OCI-LY1 (cell line): ENCODE results near the gene NOL3.

Experiments used
- H2AFZ ChIP-seq: fragments of 200-600 bp; sonication (generic), shearing (Covaris generic); 2 replicates; pipeline ENCODE4 v1.6.0; 2014; ENCODE audit warnings: antibody characterized with exemption, mild to moderate bottlenecking, low read length
- H3F3A ChIP-seq: fragments of 200-600 bp; sonication (generic), shearing (Covaris generic); 2 replicates; pipeline ENCODE4 v1.6.0; 2014; ENCODE audit warnings: mild to moderate bottlenecking, antibody characterized with exemption, low read length, moderate library complexity; ENCODE audit not compliant: insufficient read depth
- H3K27ac ChIP-seq: fragments of 200-600 bp; sonication (generic); 2 replicates; pipeline ENCODE4 v1.5.1; 2014; ENCODE audit warnings: low read length, mixed run types, mild to moderate bottlenecking, low read depth; ENCODE audit not compliant: poor library complexity, severe bottlenecking
- H3K27me3 ChIP-seq: fragments of 200-600 bp; sonication (generic); 2 replicates; pipeline ENCODE4 v1.6.0; 2014; ENCODE audit warnings: antibody characterized with exemption, mild to moderate bottlenecking, low read length, moderate library complexity; ENCODE audit not compliant: insufficient read depth
- H3K36me3 ChIP-seq: fragments of 200-600 bp; sonication (generic); 2 replicates; pipeline ENCODE4 v1.6.1; 2014; ENCODE audit warnings: mild to moderate bottlenecking, antibody characterized with exemption, low read length, moderate library complexity, mixed read lengths; ENCODE audit not compliant: insufficient read depth
- H3K4me1 ChIP-seq: fragments of 200-600 bp; sonication (generic); 2 replicates; pipeline ENCODE4 v1.5.1; 2014; ENCODE audit warnings: mild to moderate bottlenecking, low read length, moderate library complexity; ENCODE audit not compliant: insufficient read depth, severe bottlenecking
- H3K4me2 ChIP-seq: fragments of 200-600 bp; sonication (generic), shearing (Covaris generic); 2 replicates; pipeline ENCODE4 v1.6.1; 2014; ENCODE audit warnings: low read length
- H3K4me3 ChIP-seq: fragments of 200-600 bp; sonication (generic); 2 replicates; pipeline ENCODE4 v1.5.1; 2014; ENCODE audit warnings: low read length, low read depth, mild to moderate bottlenecking, mixed read lengths; ENCODE audit not compliant: poor library complexity, severe bottlenecking
- H3K79me2 ChIP-seq: fragments of 200-600 bp; shearing (Covaris generic); 2 replicates; pipeline ENCODE4 v1.6.1; 2016; ENCODE audit warnings: mixed run types, low read length, mixed read lengths; ENCODE audit not compliant: insufficient read depth
- H3K9ac ChIP-seq: fragments of 200-600 bp; sonication (generic), shearing (Covaris generic); 2 replicates; pipeline ENCODE4 v1.6.1; 2014; ENCODE audit warnings: mild to moderate bottlenecking, low read length, mixed read lengths
- H3K9me2 ChIP-seq: fragments of 200-600 bp; sonication (generic), shearing (Covaris generic); 2 replicates; pipeline ENCODE4 v1.6.1; 2014; ENCODE audit warnings: low read depth, mild to moderate bottlenecking, low read length, mixed read lengths
- H3K9me3 ChIP-seq: fragments of 200-600 bp; shearing (Covaris generic); 2 replicates; pipeline ENCODE4 v1.6.1; 2014; ENCODE audit warnings: low read length, mixed read lengths
- H4K20me1 ChIP-seq: fragments of 200-600 bp; sonication (generic), shearing (Covaris generic); 2 replicates; pipeline ENCODE4 v1.6.0; 2016; ENCODE audit warnings: mild to moderate bottlenecking, low read length; ENCODE audit not compliant: insufficient read depth
- CTCF ChIP-seq: fragments of 200-600 bp; sonication (generic), shearing (Covaris generic); IDR thresholded peaks from 2 replicates; pipeline ENCODE4 v1.5.1; 2017; ENCODE audit warnings: mild to moderate bottlenecking, antibody characterized with exemption, low read length, moderate library complexity, mixed read lengths
- EZH2 ChIP-seq: fragments of 200-600 bp; sonication (generic), shearing (Covaris generic); IDR thresholded peaks from 2 replicates; pipeline ENCODE4 v1.8.0; 2017; ENCODE audit warnings: borderline replicate concordance, mixed run types, mild to moderate bottlenecking, antibody characterized with exemption, low read length, moderate library complexity, mixed read lengths

NOL3 gene

GRCh38 chr16:67173808-67174705, 3.7 kb downstream of the NOL3 start:
- Histone ChIP-seq H2AFZ (no peak overlapping the region), H3F3A (no peaks in the 10 kb centered on the region)

GRCh38 chr16:67174706-67175231, 4.4 kb downstream of the NOL3 start:
- no peaks in the 10 kb centered on the region for H4K20me1 ChIP-seq

More at GRCh38 chr16:67173808-67174705, 3.7 kb downstream of the NOL3 start:
- Histone ChIP-seq H3K9me3 (no peaks in the 10 kb centered on the region), H3K4me3 (peak overlapping the region; percentile 47), H3K27ac (no peak overlapping the region), H3K27me3 (peaks cover 11% of the 10 kb centered on the region; the same call in 1 of the 2 replicates), H3K4me2 (peak overlapping the region; percentile 54), H3K9ac (peak overlapping the region; percentile 15; the same call in 1 of the 2 replicates), H3K79me2 (no peaks in the 10 kb centered on the region), H3K4me1 (peaks cover 33% of the 10 kb centered on the region), H3K9me2 (no peaks in the 10 kb centered on the region), H4K20me1 (no peaks in the 10 kb centered on the region), H3K36me3 (no peaks in the 10 kb centered on the region)
- TF ChIP-seq EZH2 (no peak), CTCF (no peak)

GRCh38 chr16:67176662-67177061, 6.3 kb downstream of the NOL3 start:
- Histone ChIP-seq H3K4me3 (no peak overlapping the region), H3K36me3 (no peaks in the 10 kb centered on the region), H3K27me3 (peaks cover 11% of the 10 kb centered on the region; the same call in 1 of the 2 replicates), H3K79me2 (no peaks in the 10 kb centered on the region), H3F3A (no peaks in the 10 kb centered on the region), H3K9ac (no peak overlapping the region), H3K9me3 (no peaks in the 10 kb centered on the region), H3K4me1 (peaks cover 22% of the 10 kb centered on the region), H3K4me2 (no peak overlapping the region), H3K27ac (no peak overlapping the region), H2AFZ (no peak overlapping the region), H4K20me1 (no peaks in the 10 kb centered on the region), H3K9me2 (no peaks in the 10 kb centered on the region)
- TF ChIP-seq CTCF: no peak
- no peak for TF ChIP-seq EZH2

More at GRCh38 chr16:67174706-67175231, 4.4 kb downstream of the NOL3 start:
- no peak for TF ChIP-seq EZH2
- TF ChIP-seq CTCF: no peak
- Histone ChIP-seq H2AFZ (no peak overlapping the region), H3K4me2 (peak overlapping the region; percentile 54), H3K36me3 (no peaks in the 10 kb centered on the region), H3K9me3 (no peaks in the 10 kb centered on the region), H3K79me2 (no peaks in the 10 kb centered on the region), H3F3A (no peaks in the 10 kb centered on the region), H3K27ac (no peak overlapping the region), H3K4me3 (peak overlapping the region; percentile 47), H3K27me3 (peaks cover 11% of the 10 kb centered on the region; the same call in 1 of the 2 replicates), H3K4me1 (peaks cover 32% of the 10 kb centered on the region), H3K9ac (no peak overlapping the region), H3K9me2 (no peaks in the 10 kb centered on the region)
